ENCODE data around the gene PRR20G. TPM values are rescaled to one million over a fixed set of nuclear protein-coding genes. Genes with fewer than 3 reads are reported as not detected.

Gene PRR20G
- total RNA-seq, result 1 to 10 TPM in 1 of 2 donors, not detected in 1; 5.1 TPM

GRCh38 chr3:127287840-127288239 is at the start of gene PRR20G:
Gene PRR20G (minus strand): TSS chr3:127288046. CDS start chr3:127287365, 681 bp downstream.
- Histone ChIP-seq H3K27me3 (replicated peaks; ENCODE audit: insufficient read depth) (no peaks in the 10 kb centered on the region), H3K4me3 (no peak within 1 kb of the TSS), H3K4me1 (replicated peaks) (no peaks in the 10 kb centered on the region), H3K27ac (no peak within 1 kb of the TSS), H3K9me3 (no peaks in the 10 kb centered on the region), H3K36me3 (no peaks in the 10 kb centered on the region)
- DNase-seq (ENCODE audit: low spot score), result no peak
- TF ChIP-seq POLR2AphosphoS5 (IDR thresholded peaks at IDR 0.05) (no peak), CTCF (IDR thresholded peaks at IDR 0.05) (no peak), POLR2A (IDR thresholded peaks at IDR 0.05) (no peak)
- WGBS, result 82% methylated on average over 17 of the region's 17 CpGs
- intact Hi-C loops (cut with DNase I), result no loop called here

DNA sequence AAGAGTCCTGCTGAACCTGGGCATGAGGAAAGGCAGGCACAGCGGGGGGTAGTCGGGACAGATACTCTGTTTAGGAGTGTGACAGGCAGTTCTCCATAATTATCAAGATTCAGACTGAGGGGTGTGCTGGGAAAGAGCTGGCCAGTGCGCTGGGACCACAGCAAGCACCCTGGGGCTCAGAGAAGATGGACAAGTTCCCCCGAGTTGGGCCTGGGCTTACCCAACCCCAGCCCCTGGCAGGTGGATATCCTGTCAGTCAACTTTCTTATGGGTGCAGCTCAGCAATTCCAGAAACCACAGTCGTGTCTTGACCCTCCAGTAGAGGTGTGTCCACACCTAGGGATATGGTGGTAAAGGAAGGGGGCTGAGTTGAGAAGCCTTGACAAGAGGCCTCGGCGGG is 49.2 kb upstream of the PRR20G start:
- Histone ChIP-seq H3K4me3 (no peak overlapping the region), H3K9me3 (no peaks in the 10 kb centered on the region), H3K27ac (no peak overlapping the region), H3K27me3 (replicated peaks; ENCODE audit: insufficient read depth) (peaks cover 10% of the 10 kb centered on the region), H3K4me1 (replicated peaks) (no peaks in the 10 kb centered on the region), H3K36me3 (no peaks in the 10 kb centered on the region)
- 83% methylated on average over 7 of the region's 7 CpGs for WGBS
- intact Hi-C loops (cut with DNase I), result no loop called here
- TF ChIP-seq CTCF (IDR thresholded peaks at IDR 0.05) (no peak), POLR2A (IDR thresholded peaks at IDR 0.05) (no peak), POLR2AphosphoS5 (IDR thresholded peaks at IDR 0.05) (no peak)
- DNase-seq (ENCODE audit: low spot score), result no peak

DNA sequence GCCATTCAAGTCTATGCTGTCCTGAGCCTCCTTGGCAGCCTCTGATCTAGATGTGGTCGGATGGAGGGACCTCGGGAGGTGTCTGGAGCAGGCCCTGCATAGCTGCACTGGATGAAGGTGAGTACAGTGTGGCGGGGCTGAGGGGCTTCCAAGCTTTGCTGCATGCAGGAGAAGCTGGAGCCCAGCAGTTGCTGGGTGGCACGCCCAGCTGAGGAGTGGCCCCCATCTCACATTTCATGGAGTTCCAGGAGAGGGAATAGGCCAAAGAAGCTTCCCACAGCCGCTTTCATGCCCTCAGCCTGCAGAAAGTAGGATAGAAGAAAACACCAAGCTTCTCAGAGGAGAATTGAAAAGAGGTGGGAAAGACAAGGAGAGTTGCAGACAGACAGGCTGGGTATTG is 48.3 kb upstream of the PRR20G start:
- Histone ChIP-seq H3K36me3 (no peaks in the 10 kb centered on the region), H3K27ac (no peak overlapping the region), H3K4me1 (replicated peaks) (no peaks in the 10 kb centered on the region), H3K27me3 (replicated peaks; ENCODE audit: insufficient read depth) (peaks cover 9% of the 10 kb centered on the region), H3K9me3 (no peaks in the 10 kb centered on the region), H3K4me3 (no peak overlapping the region)
- no peak for DNase-seq (ENCODE audit: low spot score)
- TF ChIP-seq POLR2A (IDR thresholded peaks at IDR 0.05) (no peak), POLR2AphosphoS5 (IDR thresholded peaks at IDR 0.05) (no peak), CTCF (IDR thresholded peaks at IDR 0.05) (no peak)
- intact Hi-C loops (cut with DNase I), result no loop called here
- WGBS, result 64% methylated on average over 5 of the region's 5 CpGs

DNA sequence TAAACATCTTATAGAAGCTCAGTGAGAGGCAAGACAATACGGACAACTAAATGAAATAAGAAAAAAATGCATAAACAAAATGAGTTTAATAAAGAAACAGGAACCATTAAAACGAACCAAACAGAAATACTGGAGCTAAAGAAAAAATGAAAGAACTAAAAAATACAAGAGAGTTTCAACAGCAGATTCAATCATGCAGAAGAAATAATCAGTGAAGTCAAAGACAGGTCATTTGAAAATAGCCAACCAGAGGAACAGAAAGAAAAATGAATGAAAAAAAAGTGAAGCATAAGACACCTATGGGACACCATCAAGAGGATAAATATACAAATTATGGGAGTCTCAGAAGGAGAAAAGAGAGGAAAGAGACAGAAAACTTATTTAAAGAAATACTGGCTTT is 42.5 kb upstream of the PRR20G start:
- no peaks in the 10 kb centered on the region for H3K27me3 ChIP-seq (replicated peaks; ENCODE audit: insufficient read depth)
- no peak overlapping the region for H3K4me3 ChIP-seq
- H3K9me3 ChIP-seq, result no peaks in the 10 kb centered on the region
- H3K36me3 ChIP-seq, result no peaks in the 10 kb centered on the region
- no peak overlapping the region for H3K27ac ChIP-seq
- intact Hi-C loops (cut with DNase I), result no loop called here
- 74% methylated on average over 2 of the region's 2 CpGs for WGBS
- TF ChIP-seq POLR2AphosphoS5 (IDR thresholded peaks at IDR 0.05), result no peak
- TF ChIP-seq POLR2A (IDR thresholded peaks at IDR 0.05), result no peak
- TF ChIP-seq CTCF (IDR thresholded peaks at IDR 0.05), result no peak
- DNase-seq (ENCODE audit: low spot score), result no peak
- H3K4me1 ChIP-seq (replicated peaks), result no peaks in the 10 kb centered on the region

DNA sequence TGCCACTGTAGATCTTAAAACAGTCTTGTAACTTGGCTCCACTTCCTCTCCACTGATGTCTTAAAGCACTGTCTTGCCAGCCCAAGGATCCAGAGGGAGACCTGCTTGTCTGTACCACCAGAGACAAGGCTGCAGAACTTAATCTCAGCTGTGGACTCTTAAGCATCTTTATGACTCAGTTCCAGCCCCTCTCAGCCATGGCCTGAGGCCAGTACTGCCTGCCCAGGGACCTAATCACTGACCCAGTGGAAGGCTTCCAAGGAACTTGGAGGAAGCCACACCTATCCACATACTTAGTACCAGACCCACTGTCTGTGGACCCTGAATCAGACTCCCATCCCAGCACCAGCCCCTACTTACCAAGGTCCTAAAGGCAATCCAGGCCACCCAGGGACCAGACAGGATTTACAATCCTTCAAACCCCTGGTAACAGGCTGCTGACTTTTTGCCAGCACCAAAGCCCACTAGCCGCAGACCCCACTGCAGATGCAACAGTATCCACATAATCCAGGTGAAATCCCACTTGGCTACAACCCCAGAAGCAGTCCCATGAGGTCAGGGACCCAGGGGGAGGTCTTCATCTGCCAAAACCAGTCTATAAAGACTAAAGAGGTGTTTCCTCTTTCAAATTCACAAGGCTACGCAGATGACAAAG is 41.9 kb upstream of the PRR20G start:
- H3K4me1 ChIP-seq (replicated peaks), result no peaks in the 10 kb centered on the region
- 100% methylated on average over 2 of the region's 2 CpGs for WGBS
- no peak overlapping the region for H3K27ac ChIP-seq
- H3K9me3 ChIP-seq, result no peaks in the 10 kb centered on the region
- DNase-seq (ENCODE audit: low spot score), result no peak
- TF ChIP-seq POLR2A (IDR thresholded peaks at IDR 0.05), result no peak
- no peak for TF ChIP-seq POLR2AphosphoS5 (IDR thresholded peaks at IDR 0.05)
- TF ChIP-seq CTCF (IDR thresholded peaks at IDR 0.05), result no peak
- no peak overlapping the region for H3K4me3 ChIP-seq
- intact Hi-C loops (cut with DNase I), result no loop called here
- no peaks in the 10 kb centered on the region for H3K27me3 ChIP-seq (replicated peaks; ENCODE audit: insufficient read depth)
- H3K36me3 ChIP-seq, result no peaks in the 10 kb centered on the region
